NCI-H1417 (cell line): ENCODE data around the gene DEDD2.
A peak's percentile ranks its signal among the peaks of the same experiment; 100 is the strongest.

Source experiments
- DNase-seq, 3 experiments: peaks; one replicate each; lab custom pipeline; 2025; lab: John Stamatoyannopoulos, UW

Gene DEDD2

DNA sequence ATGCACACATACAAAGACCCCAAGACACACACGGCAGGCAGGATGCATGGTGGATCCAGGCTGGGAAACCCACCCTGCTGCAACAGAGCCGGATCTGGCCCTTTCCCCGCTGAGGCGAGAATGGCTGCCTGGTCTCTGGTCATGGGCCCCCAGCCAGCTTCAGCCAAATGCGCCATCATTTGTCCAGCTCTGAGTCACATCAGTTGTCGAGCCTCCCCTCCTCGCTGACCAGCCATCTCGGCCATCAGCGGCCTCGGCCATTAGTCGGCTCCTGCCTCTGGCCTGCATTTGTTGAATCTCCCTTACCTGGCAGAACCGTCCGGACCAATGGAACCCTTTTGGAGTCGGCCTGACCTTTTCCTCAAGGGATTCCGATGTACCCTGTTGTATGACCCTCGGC lies 46.8 kb downstream of the DEDD2 start:
- DNase-seq, result no peak

DNA sequence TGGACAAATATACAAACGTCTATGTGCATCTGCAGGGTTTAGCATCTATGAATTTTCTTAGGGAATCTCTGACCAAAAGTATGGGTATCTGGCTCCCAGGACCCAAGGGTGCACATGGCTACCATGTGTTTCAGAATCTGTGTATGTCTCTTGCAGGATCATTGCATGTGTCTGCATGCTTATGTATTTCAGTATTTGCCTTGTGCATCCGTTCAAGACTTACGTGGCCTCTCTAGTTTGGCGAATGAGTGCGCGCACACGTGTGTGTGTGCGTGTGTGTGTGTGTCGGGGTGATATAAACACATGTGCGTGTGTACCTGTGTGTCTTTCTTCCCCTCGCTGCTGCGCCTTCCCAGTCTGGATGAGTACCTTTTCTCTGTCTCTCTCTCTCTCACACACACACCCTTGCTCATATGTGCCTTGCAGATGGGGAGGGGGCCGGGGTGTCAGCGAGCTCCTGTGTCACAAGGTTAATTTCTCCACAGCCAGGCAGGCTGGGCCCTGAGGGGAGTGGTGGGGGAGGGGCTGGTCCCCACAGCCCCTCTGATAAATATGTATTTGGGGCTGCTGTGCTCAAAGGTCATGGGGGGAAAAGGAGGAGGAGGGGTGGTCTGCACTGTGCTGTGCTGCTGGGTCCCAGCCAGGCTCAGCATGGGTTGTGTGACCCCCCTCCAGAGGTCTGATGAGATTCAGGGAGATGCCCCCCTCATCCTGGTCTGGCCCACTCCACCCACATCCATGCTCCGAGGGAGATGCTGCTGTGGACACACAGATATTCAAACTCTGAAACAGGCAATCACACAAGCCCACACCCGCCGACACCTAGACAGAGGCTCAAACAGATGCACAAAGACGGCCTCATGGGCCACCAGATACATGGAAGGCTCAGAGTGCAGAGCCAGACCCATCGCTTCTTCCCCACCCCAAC lies 47.7 kb downstream of the DEDD2 start:
- DNase-seq, result no peak

DNA sequence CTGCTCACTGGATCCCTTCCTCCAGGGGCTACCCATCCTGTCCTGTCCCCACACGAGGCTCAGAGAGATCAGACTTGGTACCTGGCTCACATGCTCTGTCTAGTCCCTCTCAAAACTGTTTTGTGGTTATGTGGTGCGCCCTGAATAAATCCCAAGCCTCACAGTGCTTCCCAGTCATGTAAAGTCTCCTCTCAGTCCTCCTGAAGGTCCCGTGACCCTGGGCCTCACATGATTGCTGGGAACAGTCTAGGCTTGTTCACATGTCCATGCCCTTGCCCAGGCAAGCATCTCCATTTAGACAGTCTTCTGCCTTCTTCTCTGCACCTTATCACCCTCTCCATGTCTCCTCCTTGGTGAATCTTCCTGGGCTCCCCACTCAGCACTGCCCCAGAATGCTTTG lies 49.3 kb downstream of the DEDD2 start:
- DNase-seq, result no peak

DNA sequence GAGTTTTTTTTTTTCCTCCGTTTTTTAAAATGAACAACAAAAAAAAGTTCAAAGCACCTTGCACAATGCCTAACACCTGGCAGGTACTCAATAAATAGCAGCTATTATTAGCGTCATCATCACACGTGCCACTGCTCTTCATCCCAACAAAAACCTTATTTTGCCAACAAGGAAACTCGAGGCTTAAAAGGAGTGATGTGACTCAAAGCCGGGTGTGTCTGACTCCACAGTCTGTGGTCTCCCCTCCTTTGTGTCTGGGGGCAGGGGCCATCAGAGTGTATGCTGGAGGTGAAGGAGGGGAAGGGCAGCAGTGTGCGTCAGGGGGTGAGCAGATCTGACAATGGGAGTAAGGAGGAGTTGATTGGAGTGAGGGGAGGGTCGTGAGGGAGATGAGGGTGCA lies 51.2 kb downstream of the DEDD2 start:
- peak in 2 of 3 experiments; percentile 20 to 59 for DNase-seq

DNA sequence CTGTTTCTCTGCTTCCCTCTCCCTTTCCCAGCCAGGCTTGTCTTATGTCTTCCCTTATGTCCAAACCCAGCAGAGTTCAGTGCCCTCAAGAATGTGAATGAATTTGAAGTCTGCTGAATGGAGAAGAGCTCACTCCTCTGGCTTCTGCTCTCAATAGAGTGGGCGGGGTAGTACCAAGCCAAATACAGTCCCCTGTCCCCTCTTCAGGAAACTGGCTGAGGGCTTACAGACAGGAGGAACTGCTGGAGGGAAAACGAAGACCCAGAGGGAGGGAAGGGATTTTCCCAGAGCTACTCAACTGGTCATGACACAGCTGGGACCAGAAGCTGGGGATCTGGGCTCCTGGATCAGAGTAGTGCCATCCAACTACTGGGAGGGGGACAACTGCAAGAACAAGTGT lies 52.3 kb downstream of the DEDD2 start:
- no peak for DNase-seq

DNA sequence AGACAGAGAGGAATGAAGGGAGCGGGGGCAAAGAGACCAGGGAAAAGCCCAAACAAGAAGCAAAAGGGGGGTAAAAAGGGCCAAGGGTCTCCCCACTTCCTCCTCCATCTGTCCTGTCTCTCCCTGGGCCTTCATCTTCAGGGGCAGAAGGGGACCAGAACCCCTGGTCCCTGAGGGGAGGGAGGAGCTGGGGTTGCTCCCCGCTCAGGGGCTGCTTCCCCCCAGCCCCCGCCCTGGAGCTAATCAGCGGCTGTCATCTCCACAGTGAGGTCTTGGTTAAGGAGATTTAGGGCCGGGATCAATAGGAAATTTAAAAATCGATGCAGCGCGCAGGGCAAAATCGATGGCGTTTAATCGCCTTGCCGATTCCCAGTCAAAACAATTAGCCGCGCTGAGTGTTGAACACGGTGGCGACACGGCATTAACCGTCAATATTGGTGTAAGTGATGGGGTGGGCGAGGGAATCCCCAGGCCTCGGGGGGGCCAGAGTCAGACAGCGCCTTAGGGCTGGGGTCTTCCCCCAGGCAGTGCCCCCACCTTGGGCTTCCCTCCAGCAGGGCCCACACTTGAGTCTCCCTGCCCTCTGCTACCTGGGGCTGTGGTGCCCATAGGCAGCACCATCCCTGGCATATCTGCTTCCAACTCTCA lies 55.7 kb downstream of the DEDD2 start:
- DNase-seq, result no peak

DNA sequence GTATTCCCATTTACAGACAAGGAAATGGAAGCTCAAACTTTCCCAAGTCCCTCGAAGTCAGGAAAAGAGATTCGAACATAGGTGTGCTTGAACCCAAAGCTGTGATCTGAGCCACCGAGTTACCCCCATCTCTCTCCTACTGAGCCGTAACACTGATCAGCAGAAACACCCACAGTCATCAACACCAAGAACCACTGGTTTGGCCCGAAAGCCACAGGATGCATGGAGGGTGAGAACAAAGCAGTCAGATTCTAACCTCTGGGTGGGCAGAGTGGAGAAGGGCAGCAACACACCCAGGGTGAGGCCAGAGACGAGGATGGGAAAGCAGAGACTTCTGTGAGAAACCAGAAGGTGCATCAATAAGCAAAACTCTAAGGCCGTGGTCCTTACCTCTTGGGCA lies 57.5 kb downstream of the DEDD2 start:
- DNase-seq, result no peak

DNA sequence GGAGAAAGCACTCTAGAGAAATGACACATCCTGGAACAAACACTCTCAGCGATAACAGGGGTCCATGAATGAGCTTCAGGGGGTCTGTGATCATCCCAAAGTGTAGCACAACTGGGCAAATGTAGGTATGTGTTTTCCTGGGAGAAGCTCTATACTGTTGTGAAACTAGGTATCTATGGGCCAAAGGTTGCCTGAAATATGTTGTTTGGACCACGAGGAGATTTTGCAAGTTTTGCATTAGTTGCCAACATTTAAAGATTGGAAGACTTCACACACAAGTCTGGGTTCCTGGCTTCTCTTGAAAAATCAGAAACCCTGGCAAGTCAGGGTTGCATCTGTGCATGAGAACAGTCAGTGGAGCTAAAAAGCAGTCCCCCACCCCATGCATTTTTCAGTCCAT lies 58.6 kb downstream of the DEDD2 start:
- DNase-seq, result no peak

DNA sequence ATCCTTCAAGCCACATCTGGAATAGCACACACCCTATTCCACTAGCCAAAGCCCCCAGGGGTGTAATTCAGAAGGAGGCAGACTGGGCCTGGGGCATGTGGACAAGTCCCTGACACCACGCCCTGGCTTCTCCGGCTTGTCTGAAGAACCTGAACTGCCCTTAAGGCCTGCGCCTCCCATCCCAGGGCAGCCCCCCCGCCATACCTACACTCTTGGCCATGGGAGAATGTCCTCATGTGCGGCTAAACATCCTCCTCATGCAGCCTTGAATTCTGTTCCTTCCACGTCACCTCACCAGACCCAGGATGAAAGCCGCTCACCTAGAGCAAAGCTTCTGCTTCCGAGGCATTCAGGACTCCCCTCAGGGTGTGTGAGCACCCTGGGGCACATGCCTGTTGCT lies 60.9 kb downstream of the DEDD2 start:
- no peak for DNase-seq

DNA sequence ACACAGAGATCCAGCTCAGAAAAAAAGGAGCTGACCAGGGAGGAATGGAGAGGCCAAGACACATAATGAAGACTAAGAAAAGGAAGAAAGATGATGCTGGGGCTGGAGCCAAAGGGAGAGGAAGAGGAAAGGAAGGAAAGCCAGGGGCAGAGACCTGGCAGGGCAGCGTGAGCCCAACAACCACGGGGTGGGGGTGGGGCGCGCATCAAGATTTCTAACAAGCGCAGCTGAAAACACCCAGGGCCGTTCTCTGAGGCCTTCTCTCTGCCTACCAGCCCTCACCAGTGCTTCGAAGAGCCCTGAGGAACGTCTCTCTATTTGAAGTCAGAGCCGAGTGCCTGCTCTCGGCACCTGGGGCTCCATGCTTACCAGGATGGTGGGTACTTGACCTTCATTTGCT lies 61.7 kb downstream of the DEDD2 start:
- DNase-seq, result peak in 2 of 3 experiments; percentile 19 to 54

DNA sequence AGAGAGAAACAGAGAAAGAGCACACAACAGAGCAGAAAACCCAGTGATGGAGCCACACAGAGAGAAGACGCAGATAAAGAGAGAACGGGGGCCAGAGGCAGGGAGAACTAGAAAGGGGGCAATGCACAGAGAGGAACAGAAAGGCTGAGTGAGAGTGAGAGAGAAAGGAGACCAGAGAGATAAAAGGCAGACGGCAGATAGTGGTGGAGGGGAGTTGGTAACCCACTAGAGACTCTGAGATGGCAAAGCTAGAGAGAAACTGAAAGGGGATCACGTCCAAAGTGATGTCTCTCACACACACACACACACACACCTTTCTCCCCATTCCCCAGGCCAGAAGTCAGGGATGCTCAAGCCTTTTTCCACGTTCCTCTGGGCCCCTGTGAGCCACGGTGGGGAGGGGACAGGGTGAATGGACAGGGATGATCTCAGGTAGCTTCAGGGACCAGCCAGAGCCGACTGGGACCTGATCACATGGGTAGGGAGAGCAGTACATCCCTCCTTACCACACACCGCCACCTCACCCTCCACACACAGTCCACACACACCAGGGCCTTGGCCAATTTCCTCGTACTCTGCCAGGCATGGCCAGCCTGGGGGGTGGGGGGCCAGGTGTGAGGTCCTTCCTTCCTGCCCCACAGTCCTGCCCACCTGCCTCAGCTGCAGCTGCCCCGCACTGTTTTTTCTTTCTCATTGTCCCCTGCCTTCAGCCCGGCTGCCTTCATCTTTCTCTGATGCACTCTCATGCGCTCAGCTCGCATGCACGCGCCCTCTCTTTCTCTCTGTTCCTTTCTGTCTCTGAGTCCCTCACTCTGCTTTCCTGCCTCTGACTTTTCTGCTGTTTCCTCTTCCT lies 62.8 kb downstream of the DEDD2 start:
- DNase-seq, result peak in 2 of 3 experiments; percentile 70 to 81

DNA sequence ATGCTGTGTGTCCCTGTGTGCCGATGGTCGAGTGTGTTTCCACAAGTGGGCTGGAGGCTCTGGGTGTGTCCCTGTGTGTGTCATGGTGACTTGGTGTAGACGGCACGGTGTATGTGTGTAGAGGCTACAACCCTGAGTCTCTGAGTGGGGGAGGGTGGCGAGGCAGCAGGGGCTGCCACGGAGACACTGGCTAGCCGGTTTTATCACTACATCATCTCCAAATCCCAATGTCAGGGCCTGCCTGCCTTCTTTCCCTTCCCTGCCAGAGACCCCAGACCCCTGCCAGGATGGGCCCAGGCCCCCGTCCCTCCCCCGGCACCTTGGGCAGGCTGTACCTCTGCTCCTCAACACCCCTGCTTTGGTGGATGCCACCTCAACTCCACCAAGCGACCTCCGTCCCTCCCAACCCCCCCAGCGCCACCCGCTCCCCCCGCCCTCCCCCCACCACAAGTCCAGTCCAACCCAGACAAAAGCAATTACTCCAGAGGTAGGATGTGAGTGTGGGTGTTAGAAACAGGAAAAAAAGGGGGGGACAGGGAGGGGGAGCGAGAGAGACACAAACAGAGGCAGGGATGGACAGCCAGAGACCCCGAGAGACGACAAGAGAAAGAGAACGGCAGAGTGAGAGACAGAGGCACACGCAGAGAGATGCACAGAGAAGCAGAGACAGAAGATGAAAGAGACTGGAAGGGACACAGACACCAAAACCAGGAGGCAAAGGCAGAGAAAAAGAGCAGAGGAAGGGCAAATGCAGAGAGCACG lies 63.6 kb downstream of the DEDD2 start:
- peak in 2 of 3 experiments; percentile 73 to 90 for DNase-seq

DNA sequence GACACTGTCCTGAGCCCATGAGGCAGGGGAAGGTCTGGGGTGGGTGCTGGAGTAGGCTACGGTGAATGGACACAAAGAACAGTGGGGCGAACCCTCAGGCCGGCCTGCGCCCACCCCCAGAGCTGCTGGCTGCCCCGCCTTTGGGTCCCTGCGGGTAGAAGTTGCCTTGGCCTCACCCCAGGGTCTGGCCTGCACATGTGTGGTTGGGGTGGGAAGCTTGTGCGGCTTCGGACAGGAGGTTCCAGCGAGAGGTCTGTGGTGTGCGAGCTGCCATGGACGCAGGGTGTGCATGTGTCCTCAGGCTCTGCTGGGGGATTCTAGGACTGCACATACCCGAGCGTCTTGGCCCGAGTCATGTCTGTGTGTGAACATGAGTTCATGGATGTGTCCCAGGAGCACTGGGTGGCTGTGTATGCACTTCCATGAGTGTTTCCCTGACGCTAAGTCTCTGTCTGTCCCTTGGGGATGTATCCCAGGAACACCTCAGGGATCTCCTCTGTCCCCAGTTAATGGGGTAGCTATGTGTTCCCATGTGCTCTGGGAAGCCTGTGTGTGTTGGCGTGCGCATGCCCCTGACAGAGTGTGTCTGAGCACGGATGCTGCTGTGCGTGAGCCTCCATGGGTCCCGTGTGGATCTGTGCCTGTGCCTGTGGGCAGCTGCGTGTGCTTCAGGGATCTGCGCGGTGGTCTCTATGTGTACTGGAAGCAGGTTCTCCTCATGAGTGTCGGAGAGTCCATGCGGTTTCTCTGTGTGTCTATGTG lies 64.4 kb downstream of the DEDD2 start:
- DNase-seq, result no peak

DNA sequence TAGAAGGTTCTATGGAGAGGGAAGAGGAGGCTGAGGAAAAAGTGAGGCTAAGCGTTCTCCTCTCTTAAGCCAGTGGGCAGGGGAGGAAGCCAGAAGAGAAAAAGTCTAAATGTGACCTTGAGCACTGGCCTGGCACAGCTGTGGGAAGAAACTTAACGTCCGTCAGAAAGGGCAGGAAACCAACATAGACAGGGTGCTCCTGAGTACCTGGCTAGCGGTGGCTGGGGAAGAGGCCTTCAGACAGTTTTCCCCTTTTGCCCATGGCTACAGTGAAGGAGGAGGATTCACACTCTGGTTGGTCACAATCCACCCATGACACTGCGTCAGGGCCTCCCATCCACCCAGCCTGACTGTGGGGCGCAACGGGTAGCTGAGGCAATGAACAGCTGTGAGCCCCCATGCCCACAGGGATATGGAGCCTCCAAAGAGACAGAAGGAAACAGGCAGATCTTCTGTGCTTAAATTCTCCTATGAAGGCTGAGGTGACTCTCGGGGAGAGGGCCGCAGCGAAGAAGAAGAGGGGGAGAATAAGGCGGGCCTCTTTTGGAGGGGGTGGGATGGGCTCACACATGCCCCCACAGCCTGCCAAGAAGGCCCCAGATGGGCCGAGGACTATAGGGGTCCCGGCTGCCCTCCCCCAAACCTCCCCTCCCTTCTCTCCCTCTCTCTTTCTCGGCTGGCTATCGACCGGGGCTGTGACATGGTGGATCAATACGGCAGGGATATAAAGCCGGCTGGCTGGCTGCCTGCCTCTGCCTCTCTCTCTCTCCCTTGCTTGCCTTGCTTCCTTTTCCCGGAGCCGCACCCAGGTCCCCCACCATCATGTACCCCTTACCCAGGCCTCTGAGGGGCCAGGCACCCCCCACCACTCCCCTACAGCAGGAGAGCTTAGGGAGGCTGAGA lies 65.4 kb downstream of the DEDD2 start:
- DNase-seq, result no peak

DNA sequence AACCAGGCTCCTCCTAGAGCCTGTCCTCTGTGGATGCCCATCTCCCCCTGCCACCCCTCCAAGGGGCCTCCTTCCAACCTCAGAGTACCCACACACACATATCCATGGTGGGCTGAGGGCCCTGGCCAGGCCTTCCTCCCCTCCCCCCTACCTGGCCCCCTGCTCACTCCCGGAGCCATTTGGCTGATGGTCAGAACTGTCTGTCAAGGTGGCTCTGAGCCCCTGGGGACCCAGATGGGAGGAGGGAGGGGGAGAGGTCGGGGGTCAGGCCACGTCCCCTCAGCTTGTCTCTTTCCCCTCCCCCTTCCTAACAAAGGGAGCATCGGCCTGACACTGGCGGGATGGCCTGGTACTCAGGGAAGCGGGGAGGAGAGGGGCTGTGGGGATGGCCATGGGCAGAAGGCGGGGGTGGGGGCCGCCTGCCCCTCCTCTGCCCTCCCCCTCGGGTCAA lies 66.5 kb downstream of the DEDD2 start:
- peak in 2 of 3 experiments; percentile 59 to 77 for DNase-seq

DNA sequence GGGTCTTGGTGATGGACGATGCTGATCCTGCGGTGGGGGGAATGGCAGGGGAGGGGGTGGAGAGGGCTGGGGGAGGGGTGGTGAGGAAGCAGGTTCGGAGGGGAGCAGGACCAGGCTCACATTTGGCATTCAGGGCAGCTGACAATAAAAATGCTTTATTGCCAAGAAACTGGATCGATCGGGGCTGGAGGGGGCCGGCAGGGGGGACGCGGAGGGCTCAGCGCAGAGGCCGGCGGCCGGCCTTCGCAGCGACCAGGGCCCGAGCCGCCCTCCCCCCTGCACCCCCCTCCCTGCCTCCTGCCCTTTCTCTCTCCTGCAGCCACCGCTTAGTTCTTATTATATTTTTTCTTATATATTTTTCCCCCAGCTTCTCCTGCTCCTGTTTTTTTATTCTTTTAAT lies 67.1 kb downstream of the DEDD2 start:
- DNase-seq, result peak in 2 of 3 experiments; percentile 71 to 80

DNA sequence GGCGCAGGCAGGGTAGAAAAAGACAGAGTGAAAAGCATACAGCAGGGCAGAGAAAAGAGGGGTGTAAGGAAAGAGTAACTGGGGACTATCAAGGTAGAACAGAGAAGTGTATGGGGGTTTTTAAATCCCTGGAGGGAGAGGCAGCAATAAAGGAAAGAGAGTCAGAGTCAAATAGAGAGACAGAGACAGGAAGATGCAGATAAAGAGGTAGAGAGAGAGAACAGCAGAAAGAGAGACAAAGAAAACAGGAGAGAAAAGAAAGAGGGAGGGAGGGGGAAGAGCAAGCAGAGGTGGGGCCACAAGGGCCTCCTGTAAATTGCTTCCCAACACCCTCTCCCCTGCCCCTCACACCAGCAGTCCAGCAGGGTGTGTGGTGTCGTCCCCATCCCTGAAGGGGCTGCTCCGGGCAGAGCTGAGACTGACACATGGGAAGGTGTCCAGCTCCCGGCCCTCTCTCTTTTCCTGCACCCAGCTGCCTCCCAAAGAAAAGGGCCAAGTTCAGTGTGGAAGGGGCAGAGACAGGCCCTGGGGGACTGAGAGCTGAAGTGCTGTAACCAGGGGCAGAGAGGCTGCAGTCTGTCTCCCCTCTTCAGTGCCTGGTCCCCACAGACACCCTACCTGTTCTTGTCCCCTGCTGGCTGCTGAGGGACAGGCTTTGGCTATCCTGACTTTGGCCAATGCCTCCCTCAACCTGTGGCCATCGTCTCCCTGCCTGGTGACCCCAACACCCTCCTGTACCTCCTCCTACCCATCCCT lies 67.9 kb downstream of the DEDD2 start:
- peak in 2 of 3 experiments; percentile 56 to 63 for DNase-seq
